BLaER1 treated with 17β-estradiol and CSF1 and Interleukin-3, amounts not matched to agents 10 nM and 100 nM (cell line): ENCODE measurements around the gene POLR2H.

Experiments used
- H3K27ac ChIP-seq, 11 experiments: shearing (Covaris generic); formaldehyde crosslinking; 2 replicates each; pipeline ENCODE4 v1.8.1; 2022
- H3K27me3 ChIP-seq, 11 experiments: shearing (Covaris generic); formaldehyde crosslinking; 2 replicates each; pipeline ENCODE4 v1.8.1; 2022
- H3K36me3 ChIP-seq, 11 experiments: shearing (Covaris generic); formaldehyde crosslinking; 2 replicates each; pipeline ENCODE4 v1.8.1; 2022
- H3K4me1 ChIP-seq, 10 experiments: shearing (Covaris generic); formaldehyde crosslinking; 2 replicates each; pipeline ENCODE4 v1.8.1; 2022
- H3K4me2 ChIP-seq, 11 experiments: shearing (Covaris generic); formaldehyde crosslinking; 2 replicates each; pipeline ENCODE4 v1.8.1; 2022
- H3K4me3 ChIP-seq, 10 experiments: shearing (Covaris generic); formaldehyde crosslinking; 2 replicates each; pipeline ENCODE4 v1.8.1; 2022
- H3K9ac ChIP-seq, 11 experiments: shearing (Covaris generic); formaldehyde crosslinking; 2 replicates each; pipeline ENCODE4 v1.8.1; 2022
- H3K9me3 ChIP-seq, 11 experiments: shearing (Covaris generic); formaldehyde crosslinking; replicated peaks in 1 of 11; 2 replicates each; pipeline ENCODE4 v1.8.1; 2022
- H4K20me1 ChIP-seq, 11 experiments: shearing (Covaris generic); formaldehyde crosslinking; 2 replicates each; pipeline ENCODE4 v1.8.1; 2022
- Cebpa-rat ChIP-seq, 11 experiments: shearing (Covaris generic); IDR thresholded peaks; 2 replicates each; pipeline ENCODE4 v1.8.1; 2022

POLR2H gene

DNA sequence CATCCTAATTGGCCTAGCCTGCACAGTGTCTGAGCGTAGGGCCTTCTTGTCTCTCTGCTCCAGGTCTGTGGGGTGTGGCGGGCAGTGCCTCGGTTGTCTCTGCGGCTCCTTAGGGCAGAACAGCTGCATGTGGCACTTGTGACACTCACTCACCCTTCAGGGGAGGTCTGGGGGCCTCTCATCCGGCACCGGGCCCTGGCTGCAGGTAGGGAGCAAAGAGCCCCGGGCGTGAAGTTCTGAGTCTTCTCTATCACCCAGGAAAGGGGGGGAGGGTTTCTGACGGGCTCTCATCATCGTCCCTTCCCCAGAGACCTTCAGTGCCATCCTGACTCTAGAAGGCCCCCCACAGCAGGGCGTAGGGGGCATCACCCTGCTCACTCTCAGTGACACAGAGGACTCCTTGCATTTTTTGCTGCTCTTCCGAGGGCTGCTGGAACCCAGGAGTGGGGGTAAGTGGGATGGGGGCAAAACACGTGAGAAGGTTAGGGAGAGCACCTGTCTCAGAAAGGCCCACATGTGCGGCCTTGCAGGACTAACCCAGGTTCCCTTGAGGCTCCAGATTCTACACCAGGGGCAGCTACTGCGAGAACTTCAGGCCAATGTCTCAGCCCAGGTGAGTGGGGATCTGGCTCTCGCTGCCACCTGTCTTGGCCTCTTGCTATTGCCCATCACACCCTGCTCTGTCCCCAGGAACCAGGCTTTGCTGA lies 21.0 kb downstream of the POLR2H start:
- H3K4me2 ChIP-seq = no peak overlapping the region
- H3K27ac ChIP-seq = no peak overlapping the region
- H4K20me1 ChIP-seq = peaks cover 0 to 56% (median 17%) of the 10 kb centered on the region in 11 experiments; a peak in 14 of 22 replicates
- no peaks in the 10 kb centered on the region for H3K9me3 ChIP-seq
- no peak overlapping the region for H3K9ac ChIP-seq
- no peak overlapping the region for H3K4me3 ChIP-seq
- TF ChIP-seq Cebpa-rat (IDR thresholded peaks at IDR 0.05) = no peak
- peaks cover 56 to 77% (median 69%) of the 10 kb centered on the region in 11 experiments for H3K27me3 ChIP-seq
- no peaks in the 10 kb centered on the region for H3K36me3 ChIP-seq
- H3K4me1 ChIP-seq = peaks cover 5 to 21% (median 17%) of the 10 kb centered on the region in 10 experiments; a peak in 16 of 20 replicates

DNA sequence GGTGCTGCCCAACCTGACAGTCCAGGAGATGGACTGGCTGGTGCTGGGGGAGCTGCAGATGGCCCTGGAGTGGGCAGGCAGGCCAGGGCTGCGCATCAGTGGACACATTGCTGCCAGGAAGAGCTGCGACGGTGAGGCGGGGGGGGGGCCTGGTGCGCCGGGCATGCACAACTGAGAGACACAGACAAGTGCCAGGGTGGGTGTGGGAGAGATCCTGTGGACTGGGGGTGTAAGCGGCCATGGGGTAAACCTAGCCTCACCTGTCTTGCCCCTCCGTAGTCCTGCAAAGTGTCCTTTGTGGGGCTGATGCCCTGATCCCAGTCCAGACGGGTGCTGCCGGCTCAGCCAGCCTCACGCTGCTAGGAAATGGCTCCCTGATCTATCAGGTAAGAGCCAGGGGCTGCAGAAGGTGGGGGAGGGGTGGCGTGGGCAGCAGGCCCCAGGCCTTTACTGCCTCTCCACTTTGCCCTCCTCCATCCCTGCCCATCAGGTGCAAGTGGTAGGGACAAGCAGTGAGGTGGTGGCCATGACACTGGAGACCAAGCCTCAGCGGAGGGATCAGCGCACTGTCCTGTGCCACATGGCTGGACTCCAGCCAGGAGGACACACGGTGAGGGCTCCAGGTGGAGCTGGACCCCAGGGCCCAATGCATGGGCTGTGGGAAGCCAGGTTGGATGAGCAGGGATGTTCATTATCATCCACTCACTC lies 21.7 kb downstream of the POLR2H start:
- TF ChIP-seq Cebpa-rat (IDR thresholded peaks at IDR 0.05) = no peak
- Histone ChIP-seq H3K9ac (no peak overlapping the region), H4K20me1 (peaks cover 0 to 49% (median 17%) of the 10 kb centered on the region in 11 experiments; a peak in 14 of 22 replicates), H3K4me1 (peaks cover 5 to 18% (median 14%) of the 10 kb centered on the region in 10 experiments; a peak in 16 of 20 replicates), H3K4me3 (no peak overlapping the region), H3K36me3 (no peaks in the 10 kb centered on the region), H3K9me3 (no peaks in the 10 kb centered on the region), H3K27me3 (peaks cover 49 to 70% (median 62%) of the 10 kb centered on the region in 11 experiments), H3K4me2 (no peak overlapping the region), H3K27ac (no peak overlapping the region)

DNA sequence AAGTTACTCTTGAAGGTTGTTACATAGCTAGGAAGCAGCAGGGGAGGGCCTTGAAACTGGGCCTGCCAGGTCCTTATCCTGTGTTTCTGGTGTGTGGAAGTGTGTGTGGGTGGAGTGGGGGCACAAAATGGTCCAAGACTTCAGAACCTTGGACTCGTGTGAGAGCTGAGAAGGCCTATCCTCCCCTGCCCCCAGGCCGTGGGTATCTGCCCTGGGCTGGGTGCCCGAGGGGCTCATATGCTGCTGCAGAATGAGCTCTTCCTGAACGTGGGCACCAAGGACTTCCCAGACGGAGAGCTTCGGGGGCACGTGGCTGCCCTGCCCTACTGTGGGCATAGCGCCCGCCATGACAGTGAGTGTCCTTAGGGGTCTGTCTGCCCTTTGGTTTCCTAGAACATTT lies 22.8 kb downstream of the POLR2H start:
- Histone ChIP-seq H3K36me3 (no peaks in the 10 kb centered on the region), H3K4me1 (peaks cover 5 to 18% (median 14%) of the 10 kb centered on the region in 10 experiments; a peak in 15 of 20 replicates), H3K4me3 (no peak overlapping the region), H4K20me1 (peaks cover 0 to 40% (median 16%) of the 10 kb centered on the region in 11 experiments; a peak in 14 of 22 replicates), H3K27ac (no peak overlapping the region), H3K9me3 (no peaks in the 10 kb centered on the region), H3K4me2 (no peak overlapping the region), H3K9ac (no peak overlapping the region), H3K27me3 (peaks cover 38 to 58% (median 51%) of the 10 kb centered on the region in 11 experiments)
- TF ChIP-seq Cebpa-rat (IDR thresholded peaks at IDR 0.05) = no peak

DNA sequence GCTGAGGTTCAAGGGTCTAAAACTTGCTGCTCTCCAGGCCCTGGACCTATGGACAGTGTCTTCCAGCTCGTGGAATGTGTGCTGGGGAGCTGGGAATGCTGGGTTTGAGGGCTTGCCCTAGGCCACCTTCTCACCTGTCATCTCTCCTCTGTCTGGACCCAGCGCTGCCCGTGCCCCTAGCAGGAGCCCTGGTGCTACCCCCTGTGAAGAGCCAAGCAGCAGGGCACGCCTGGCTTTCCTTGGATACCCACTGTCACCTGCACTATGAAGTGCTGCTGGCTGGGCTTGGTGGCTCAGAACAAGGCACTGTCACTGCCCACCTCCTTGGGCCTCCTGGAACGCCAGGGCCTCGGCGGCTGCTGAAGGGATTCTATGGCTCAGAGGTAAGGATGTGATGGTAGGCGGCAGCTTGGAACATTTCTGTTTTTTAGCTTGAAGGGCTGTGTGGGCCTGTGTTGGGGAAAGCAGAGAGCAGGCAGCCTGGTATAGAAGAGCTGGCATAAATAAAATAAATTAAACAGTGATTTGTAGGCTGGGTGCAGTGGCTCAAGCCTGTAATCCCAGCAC lies 23.4 kb downstream of the POLR2H start:
- Histone ChIP-seq H3K27ac (no peak overlapping the region), H4K20me1 (peaks cover 0 to 38% (median 16%) of the 10 kb centered on the region in 11 experiments; a peak in 14 of 22 replicates), H3K4me3 (no peak overlapping the region), H3K9ac (no peak overlapping the region), H3K4me2 (no peak overlapping the region), H3K36me3 (no peaks in the 10 kb centered on the region), H3K4me1 (peaks cover 5 to 18% (median 14%) of the 10 kb centered on the region in 10 experiments; a peak in 15 of 20 replicates), H3K9me3 (no peaks in the 10 kb centered on the region), H3K27me3 (peaks cover 35 to 52% (median 47%) of the 10 kb centered on the region in 11 experiments)
- TF ChIP-seq Cebpa-rat (IDR thresholded peaks at IDR 0.05) = no peak

DNA sequence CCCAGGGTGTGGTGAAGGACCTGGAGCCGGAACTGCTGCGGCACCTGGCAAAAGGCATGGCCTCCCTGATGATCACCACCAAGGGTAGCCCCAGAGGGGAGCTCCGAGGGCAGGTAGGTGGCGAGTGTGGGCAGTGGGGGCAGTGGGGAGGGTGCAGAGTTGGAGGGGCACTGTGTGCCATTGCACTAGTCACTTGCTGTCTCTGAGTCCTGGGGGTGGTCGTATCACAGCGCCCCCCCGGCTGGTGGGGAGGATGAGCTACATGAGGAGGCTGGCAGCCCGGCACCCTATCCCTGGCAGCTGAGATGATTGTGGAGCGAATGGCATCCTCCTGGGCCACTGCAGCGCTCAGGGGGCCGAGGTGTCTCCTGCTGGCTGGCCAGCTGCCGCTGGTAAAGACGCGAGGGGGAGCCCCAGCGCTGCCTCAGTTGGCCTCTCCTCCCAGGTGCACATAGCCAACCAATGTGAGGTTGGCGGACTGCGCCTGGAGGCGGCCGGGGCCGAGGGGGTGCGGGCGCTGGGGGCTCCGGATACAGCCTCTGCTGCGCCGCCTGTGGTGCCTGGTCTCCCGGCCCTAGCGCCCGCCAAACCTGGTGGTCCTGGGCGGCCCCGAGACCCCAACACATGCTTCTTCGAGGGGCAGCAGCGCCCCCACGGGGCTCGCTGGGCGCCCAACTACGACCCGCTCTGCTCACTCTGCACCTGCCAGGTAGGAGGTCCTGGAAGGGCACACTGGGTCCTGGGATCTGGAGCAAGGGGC lies 24.7 kb downstream of the POLR2H start:
- peaks cover 0 to 28% (median 8%) of the 10 kb centered on the region in 11 experiments; a peak in 14 of 22 replicates for H4K20me1 ChIP-seq
- H3K4me2 ChIP-seq = no peak overlapping the region
- no peak overlapping the region for H3K27ac ChIP-seq
- no peaks in the 10 kb centered on the region for H3K36me3 ChIP-seq
- no peak for TF ChIP-seq Cebpa-rat (IDR thresholded peaks at IDR 0.05)
- peaks cover 0 to 8% (median 4%) of the 10 kb centered on the region in 10 experiments; a peak in 12 of 20 replicates for H3K4me1 ChIP-seq
- no peak overlapping the region for H3K4me3 ChIP-seq
- peaks cover 23 to 40% (median 35%) of the 10 kb centered on the region in 11 experiments for H3K27me3 ChIP-seq
- no peaks in the 10 kb centered on the region for H3K9me3 ChIP-seq
- H3K9ac ChIP-seq = no peak overlapping the region

DNA sequence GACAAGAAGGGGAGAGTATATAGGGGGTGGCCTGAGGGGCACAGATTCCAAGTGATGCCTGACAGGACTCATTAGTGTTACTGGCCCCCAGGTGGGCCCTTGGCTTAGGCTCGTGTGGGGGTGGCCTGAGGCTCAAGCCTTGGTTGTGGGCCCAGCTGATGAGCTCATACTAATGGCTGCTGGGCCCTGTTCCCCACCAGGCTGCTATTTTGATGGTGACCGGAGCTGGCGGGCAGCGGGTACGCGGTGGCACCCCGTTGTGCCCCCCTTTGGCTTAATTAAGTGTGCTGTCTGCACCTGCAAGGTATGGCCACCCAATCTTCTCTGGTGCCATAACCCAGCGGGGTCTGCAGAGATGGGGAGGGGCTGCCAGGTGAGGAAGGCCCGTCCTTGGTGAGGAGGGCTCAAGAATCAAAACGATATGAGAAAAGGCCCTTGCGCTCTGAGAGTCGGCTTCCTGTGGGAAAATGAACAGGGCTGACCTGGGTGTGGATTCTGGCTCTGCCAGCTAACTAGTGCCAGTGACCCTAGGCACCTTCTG lies 25.7 kb downstream of the POLR2H start:
- no peak overlapping the region for H3K9ac ChIP-seq
- peaks cover 0 to 18% (median under 1%) of the 10 kb centered on the region in 11 experiments; a peak in 7 of 22 replicates for H4K20me1 ChIP-seq
- TF ChIP-seq Cebpa-rat (IDR thresholded peaks at IDR 0.05) = no peak
- H3K4me2 ChIP-seq = no peak overlapping the region
- no peaks in the 10 kb centered on the region for H3K36me3 ChIP-seq
- no peak overlapping the region for H3K4me3 ChIP-seq
- H3K9me3 ChIP-seq = no peaks in the 10 kb centered on the region
- H3K27me3 ChIP-seq = peaks cover 13 to 30% (median 25%) of the 10 kb centered on the region in 11 experiments
- H3K27ac ChIP-seq = no peak overlapping the region
- no peaks in the 10 kb centered on the region for H3K4me1 ChIP-seq

DNA sequence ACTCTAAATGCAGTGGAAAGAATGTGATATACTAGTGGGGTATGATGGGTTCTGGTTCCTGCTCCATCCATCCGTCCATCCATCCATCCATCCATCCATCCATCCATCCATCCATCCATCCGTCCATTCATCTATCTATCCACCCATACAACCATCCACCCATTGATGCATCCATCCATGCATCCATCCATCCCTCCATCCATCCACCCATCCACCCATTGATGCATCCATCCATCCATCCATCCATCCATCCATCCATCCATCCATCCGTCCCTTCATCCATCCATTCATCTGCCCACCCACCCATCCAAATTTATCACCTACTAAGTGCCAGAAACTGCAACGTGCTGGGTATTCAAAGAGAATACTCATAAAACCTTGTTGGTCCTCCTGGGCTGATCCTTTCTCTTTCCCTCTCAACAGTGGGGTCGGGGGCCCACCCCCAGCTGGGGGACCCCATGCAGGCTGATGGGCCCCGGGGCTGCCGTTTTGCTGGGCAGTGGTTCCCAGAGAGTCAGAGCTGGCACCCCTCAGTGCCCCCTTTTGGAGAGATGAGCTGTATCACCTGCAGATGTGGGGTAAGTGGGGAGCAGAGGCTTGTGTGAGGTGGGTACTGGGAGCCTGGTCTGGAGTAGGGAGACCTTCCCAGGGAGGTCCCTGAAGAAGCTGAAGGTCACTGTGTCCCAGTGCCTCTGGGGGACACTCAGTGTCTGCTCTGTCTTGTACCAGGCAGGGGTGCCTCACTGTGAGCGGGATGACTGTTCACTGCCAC lies 26.8 kb downstream of the POLR2H start:
- Histone ChIP-seq H3K9me3 (no peaks in the 10 kb centered on the region), H3K4me3 (no peak overlapping the region), H3K4me2 (no peak overlapping the region), H4K20me1 (peaks cover 0 to 7% (median 0%) of the 10 kb centered on the region in 11 experiments; a peak in 6 of 22 replicates), H3K36me3 (no peaks in the 10 kb centered on the region), H3K4me1 (no peaks in the 10 kb centered on the region), H3K27ac (no peak overlapping the region), H3K9ac (no peak overlapping the region), H3K27me3 (peaks cover 2 to 19% (median 13%) of the 10 kb centered on the region in 11 experiments)
- TF ChIP-seq Cebpa-rat (IDR thresholded peaks at IDR 0.05) = no peak

DNA sequence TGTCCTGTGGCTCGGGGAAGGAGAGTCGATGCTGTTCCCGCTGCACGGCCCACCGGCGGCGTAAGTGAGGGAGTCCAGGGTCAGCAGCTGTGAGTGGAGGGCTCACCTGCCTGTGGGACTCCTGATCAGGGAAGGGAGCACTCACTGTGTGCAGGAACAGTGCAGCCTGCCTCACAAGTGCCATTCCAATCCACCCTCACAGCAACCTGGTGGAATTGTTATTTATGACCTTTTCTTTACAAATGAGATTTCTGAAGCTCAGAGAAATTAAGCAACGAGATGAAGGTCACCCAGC lies 27.4 kb downstream of the POLR2H start:
- Histone ChIP-seq H3K27me3 (peaks cover 0 to 13% (median 9%) of the 10 kb centered on the region in 11 experiments; a peak in 13 of 22 replicates), H4K20me1 (peaks cover 0 to 5% (median 0%) of the 10 kb centered on the region in 11 experiments; a peak in 6 of 22 replicates), H3K9ac (no peak overlapping the region), H3K27ac (no peak overlapping the region), H3K9me3 (no peaks in the 10 kb centered on the region), H3K4me1 (no peaks in the 10 kb centered on the region), H3K36me3 (no peaks in the 10 kb centered on the region), H3K4me2 (no peak overlapping the region), H3K4me3 (no peak overlapping the region)
- no peak for TF ChIP-seq Cebpa-rat (IDR thresholded peaks at IDR 0.05)
